ENCODE results near the gene FGFR1OP2. TPM values are rescaled to one million over a fixed set of nuclear protein-coding genes. Genes with fewer than 3 reads are reported as not detected.
A peak's percentile ranks its signal among the peaks of the same experiment; 100 is the strongest.

The FGFR1OP2 gene
- total RNA-seq, 1 donor from 2014 or later: 50.5 TPM

GRCh38 chr12:27005495-27005894 is 67.2 kb downstream of the FGFR1OP2 start:
- Histone ChIP-seq H3K27me3 (ENCODE audit: control insufficient read depth, insufficient read depth, low read length) (no peaks in the 10 kb centered on the region), H3K36me3 (ENCODE audit: control insufficient read depth, insufficient read depth, low read length) (no peaks in the 10 kb centered on the region), H3K4me3 (ENCODE audit: low read depth, low read length) (no peak overlapping the region)
- no peak for TF ChIP-seq CTCF (IDR thresholded peaks at IDR 0.05; ENCODE audit: insufficient read depth, low read length, severe bottlenecking)
- DNase-seq (ENCODE audit: low read depth): no peak
- FAIRE-seq: no peak

GRCh38 chr12:27006797-27007467 is 68.7 kb downstream of the FGFR1OP2 start:
- no peaks in the 10 kb centered on the region for H3K36me3 ChIP-seq (ENCODE audit: control insufficient read depth, insufficient read depth, low read length)
- no peak for FAIRE-seq
- no peak for TF ChIP-seq CTCF (IDR thresholded peaks at IDR 0.05; ENCODE audit: insufficient read depth, low read length, severe bottlenecking)
- H3K4me3 ChIP-seq (ENCODE audit: low read depth, low read length): no peak overlapping the region
- H3K27me3 ChIP-seq (ENCODE audit: control insufficient read depth, insufficient read depth, low read length): no peaks in the 10 kb centered on the region
- DNase-seq (ENCODE audit: low read depth): no peak

- FAIRE-seq (no peak), DNase-seq (ENCODE audit: low read depth) (no peak)
- TF ChIP-seq CTCF (IDR thresholded peaks at IDR 0.05; ENCODE audit: insufficient read depth, low read length, severe bottlenecking): no peak
- Histone ChIP-seq H3K4me3 (ENCODE audit: low read depth, low read length) (no peak overlapping the region), H3K27me3 (ENCODE audit: control insufficient read depth, insufficient read depth, low read length) (no peaks in the 10 kb centered on the region), H3K36me3 (ENCODE audit: control insufficient read depth, insufficient read depth, low read length) (no peaks in the 10 kb centered on the region)
These were observed 69.8 kb downstream of the FGFR1OP2 start for GRCh38 chr12:27008081-27008480.

GRCh38 chr12:27009881-27010301 is 71.6 kb downstream of the FGFR1OP2 start:
- DNase-seq (ENCODE audit: low read depth) (peak; percentile 39), FAIRE-seq (no peak)
- no peaks in the 10 kb centered on the region for H3K27me3 ChIP-seq (ENCODE audit: control insufficient read depth, insufficient read depth, low read length)
- no peak overlapping the region for H3K4me3 ChIP-seq (ENCODE audit: low read depth, low read length)
- TF ChIP-seq CTCF (IDR thresholded peaks at IDR 0.05; ENCODE audit: insufficient read depth, low read length, severe bottlenecking): no peak
- H3K36me3 ChIP-seq (ENCODE audit: control insufficient read depth, insufficient read depth, low read length): no peaks in the 10 kb centered on the region

- H3K4me3 ChIP-seq (ENCODE audit: low read depth, low read length): peak overlapping the region; percentile 53
- TF ChIP-seq CTCF (IDR thresholded peaks at IDR 0.05; ENCODE audit: insufficient read depth, low read length, severe bottlenecking): no peak
- no peaks in the 10 kb centered on the region for H3K36me3 ChIP-seq (ENCODE audit: control insufficient read depth, insufficient read depth, low read length)
- H3K27me3 ChIP-seq (ENCODE audit: control insufficient read depth, insufficient read depth, low read length): no peaks in the 10 kb centered on the region
- no peak for FAIRE-seq
- peak; percentile 28 for DNase-seq (ENCODE audit: low read depth)
These were observed 74.1 kb downstream of the FGFR1OP2 start for GRCh38 chr12:27012239-27012981.
